GM12872 (cell line): ENCODE measurements around the gene PIAS2.

Experiments used
- TF ChIP-seq, protein P1 (sequence below): IDR thresholded peaks from 3 replicates; pipeline ENCODE4 v1.5.1; 2011; ENCODE audit warnings: low read depth, mild to moderate bottlenecking, low read length, moderate library complexity; ENCODE audit not compliant: insufficient read depth

PIAS2 gene

DNA sequence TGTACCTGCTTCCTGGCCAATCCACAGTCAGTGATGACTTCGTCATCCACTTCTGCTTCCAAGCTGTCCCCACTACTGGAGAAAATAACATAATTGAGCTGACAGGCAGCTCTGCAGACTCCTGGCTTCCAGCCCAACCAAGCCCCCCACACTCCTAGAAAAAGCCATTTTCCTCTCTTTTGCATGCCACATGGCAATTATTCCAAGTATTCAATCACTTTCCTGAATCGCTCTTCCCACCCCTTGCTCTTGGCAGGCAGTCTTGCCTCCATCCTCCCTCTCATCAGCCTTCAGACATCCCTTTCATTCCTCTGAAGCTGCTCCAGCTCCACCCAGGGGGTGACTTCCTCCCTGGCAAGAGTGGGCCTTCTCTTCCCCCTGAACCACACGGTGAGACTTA lies 146.2 kb downstream of the PIAS2 start:
- TF ChIP-seq, protein P1, sequence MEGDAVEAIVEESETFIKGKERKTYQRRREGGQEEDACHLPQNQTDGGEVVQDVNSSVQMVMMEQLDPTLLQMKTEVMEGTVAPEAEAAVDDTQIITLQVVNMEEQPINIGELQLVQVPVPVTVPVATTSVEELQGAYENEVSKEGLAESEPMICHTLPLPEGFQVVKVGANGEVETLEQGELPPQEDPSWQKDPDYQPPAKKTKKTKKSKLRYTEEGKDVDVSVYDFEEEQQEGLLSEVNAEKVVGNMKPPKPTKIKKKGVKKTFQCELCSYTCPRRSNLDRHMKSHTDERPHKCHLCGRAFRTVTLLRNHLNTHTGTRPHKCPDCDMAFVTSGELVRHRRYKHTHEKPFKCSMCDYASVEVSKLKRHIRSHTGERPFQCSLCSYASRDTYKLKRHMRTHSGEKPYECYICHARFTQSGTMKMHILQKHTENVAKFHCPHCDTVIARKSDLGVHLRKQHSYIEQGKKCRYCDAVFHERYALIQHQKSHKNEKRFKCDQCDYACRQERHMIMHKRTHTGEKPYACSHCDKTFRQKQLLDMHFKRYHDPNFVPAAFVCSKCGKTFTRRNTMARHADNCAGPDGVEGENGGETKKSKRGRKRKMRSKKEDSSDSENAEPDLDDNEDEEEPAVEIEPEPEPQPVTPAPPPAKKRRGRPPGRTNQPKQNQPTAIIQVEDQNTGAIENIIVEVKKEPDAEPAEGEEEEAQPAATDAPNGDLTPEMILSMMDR: no peak

DNA sequence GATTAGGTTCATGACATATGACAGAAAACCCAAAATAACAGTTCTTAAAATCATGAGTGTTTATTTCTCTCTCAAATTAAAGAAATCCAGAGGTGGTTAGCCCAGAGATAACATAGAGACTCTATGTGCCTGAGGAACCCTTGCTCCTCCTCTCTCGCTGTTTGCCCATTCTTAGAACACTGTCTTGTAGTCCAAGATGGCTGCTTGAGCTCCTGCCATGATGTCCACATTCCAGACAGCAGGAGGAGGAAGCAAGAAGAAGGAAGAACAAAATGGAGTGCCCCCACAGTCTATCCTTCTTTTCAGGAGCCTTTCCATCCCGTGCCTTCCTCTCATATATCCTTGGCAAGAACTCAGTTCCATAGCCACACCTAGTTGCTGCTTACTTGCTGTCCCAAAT lies 146.6 kb downstream of the PIAS2 start:
- TF ChIP-seq, protein P1: no peak

DNA sequence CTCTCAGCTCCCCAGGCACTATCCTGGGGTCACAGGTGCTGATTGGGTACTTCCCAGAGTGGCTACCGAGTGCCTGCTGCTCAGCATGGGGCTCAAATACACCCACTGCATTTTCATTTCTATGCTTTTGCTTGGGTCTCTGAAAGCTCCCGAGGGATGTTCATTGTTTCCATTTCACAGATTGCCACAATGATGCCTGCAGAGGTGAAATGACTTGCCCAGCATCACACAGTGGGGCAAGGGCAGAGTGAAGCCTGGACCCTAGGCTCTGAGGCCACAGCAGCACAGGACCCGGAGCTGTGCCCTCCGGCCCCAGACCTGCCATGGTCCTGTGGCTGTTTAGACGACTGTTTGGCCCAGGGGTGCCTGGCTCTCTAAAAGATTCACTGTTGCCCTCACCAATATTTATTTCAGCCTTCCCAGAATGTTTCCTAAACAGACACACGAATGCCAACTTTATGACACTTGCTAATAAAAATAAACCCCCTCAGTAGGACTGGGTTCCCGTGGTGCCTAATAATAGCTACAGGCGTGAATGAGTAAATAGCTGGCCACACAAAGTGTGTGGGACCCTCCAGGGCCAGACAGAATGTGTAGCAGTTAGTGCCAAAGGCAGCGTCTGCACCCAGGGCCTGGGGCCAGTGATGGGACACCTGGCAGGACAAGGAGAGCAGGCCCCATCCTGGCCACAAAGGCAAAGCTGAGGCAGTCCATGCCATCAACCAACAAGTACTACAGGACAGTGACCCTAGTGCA lies 149.0 kb downstream of the PIAS2 start:
- TF ChIP-seq, protein P1: no peak

DNA sequence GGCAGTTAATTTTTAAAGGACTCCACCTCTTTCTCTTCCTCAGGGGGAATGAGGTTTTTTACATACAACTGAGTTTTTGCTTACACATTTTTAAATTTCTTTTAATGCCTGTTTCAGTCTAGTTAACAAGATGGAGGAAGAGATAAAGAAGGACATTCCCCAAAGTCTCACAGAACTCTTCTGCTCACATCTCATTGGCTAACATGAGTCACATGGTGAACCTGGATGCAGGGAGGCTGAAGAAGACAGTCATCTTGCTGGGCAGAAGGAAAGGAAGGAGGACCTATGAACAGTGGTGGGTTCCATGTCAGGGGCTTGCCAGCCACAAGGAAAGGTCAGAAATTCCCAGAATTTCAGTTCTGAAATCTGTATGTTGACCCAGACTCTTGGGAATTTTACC lies 150.1 kb downstream of the PIAS2 start:
- TF ChIP-seq, protein P1: no peak

DNA sequence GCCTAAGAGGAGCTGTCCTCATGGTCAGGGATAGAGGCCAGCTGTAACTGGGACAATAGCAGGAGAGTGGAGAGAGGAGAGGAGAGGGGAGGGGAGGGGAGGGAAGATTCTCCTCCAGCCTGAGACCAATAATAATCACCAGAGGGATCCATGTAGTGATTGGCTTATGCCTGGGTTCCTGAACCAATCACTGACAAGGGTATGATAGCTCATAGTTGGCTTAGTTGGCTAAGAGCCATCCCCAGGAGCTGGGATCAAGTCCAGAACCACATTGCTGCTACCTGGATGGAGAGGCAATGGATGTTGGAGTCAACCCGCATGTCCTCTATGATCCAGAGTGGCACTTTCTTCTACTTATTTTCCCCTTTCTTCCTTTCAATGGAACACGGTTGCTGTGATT lies 152.7 kb downstream of the PIAS2 start:
- TF ChIP-seq, protein P1: no peak

DNA sequence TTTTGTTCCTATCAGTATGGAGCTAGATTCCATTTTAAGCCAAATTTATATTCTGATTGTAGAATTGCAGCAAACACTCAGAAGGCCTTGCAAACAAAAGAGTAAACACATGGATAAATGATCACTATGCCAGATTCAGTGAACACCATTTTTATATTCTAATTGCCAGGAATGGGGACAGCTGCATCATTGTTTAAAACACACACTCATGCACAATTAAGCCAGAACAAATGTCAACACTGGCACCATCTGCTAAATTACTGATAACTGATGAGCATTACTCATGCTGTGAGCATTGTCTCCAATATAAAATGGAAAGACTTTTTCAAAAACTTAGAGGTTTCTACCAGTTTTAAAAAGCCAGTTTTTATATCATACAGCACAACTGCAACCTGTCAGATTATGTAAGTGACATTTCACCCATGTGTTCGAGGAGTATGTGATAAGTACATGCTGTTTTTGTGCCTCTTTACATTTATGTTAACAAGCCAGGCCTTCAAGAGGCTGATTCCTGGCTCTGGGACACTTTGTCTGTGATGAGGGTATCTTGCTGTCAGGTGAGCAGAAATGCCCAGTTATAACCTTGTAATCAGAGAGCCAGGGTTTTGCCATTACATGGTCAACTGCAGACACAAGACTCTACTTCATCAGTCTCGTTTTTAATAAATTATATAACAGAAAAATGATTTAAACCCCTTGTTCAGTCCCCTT lies 156.1 kb downstream of the PIAS2 start:
- TF ChIP-seq, protein P1: no peak

DNA sequence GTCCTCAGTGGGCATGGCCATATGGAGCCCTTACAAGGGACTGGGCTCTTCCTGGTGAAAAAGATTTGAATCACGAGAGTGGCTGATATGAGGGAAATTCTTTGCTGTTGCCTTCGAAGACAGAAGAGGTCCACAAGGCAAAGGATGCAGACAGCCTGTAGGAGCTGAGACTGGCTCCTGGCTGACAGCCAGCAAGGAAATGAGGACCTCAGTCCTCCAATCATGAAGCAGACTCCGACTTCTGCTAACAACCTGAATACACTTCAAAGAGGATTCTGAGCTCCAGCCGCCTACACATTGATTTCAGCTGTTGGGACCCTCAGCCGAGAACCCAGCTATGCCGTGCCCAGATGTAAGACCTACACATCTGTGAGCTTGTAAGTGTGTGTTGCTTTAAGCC lies 157.4 kb downstream of the PIAS2 start:
- TF ChIP-seq, protein P1: no peak
